HG03378 (cell line): ENCODE results near the gene CXorf49B.

Experiments used
- ATAC-seq: cut with Tn5 transposase; IDR thresholded peaks from one replicate; pipeline ENCODE4 v1.9.1; 2021; ENCODE audit warnings: mild to moderate bottlenecking, moderate library complexity; ENCODE audit not compliant: unreplicated experiment

CXorf49B gene

DNA sequence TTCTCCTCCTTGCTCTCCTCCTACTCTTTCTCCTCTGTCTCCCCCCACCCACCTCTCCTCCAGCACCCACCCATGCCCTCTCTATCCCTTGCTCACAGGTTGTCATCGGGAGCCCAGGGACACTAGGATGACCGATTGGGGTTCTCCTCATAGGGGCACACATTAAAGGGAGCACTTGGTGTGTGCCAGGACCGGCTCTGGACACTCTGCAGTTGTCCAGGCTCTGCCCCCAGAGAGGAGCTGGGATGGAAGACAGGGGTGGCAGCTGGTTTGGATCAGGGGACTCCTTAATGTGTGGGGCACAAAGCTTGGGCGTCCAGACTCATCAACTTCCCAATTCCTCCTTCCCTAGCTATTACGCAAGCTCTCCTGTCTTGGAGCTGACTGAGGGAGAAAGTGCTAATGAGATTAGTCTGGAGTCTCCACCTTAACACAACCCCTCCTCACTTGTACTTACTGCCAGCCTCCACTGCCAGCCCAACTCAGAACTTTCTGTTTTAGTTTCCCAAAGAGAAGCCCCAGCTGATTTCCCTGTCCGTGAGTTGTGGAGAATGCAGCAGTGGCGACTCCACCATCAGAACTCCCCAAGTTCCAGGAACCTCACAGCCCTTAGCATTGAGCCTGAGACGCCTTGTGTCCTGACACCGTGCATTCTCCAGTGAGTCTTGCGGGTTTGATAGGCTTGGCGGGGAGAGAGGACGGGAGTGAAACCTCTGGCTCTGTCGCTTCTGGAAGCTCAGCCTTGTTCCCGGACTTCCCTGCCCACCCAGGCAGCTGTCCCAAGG is 52.2 kb downstream of the CXorf49B start:
- ATAC-seq = no peak

DNA sequence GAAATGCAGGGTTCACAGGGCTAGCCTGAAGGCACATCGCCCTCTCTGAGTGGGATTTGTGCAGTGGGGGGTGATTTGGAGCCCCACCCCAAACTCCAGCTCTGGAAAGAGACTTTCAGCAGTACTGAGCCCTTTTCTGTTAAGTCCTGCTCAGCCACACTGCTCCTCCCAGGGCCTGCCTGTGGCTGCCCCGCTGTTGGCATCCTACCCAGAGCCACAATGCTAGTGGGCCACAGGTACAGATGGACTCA is 52.7 kb downstream of the CXorf49B start:
- no peak for ATAC-seq
